ENCODE measurements around the gene LTA4H. TPM values are rescaled to one million over a fixed set of nuclear protein-coding genes. Genes with fewer than 3 reads are reported as not detected.
A peak's percentile ranks its signal among the peaks of the same experiment; 100 is the strongest.

LTA4H gene
- 10 to 100 TPM; 36.7 to 46.9 (median 40.6) TPM for total RNA-seq

GRCh38 chr12:96035283-96036236, at the start of gene LTA4H:
Gene LTA4H, minus strand, starts transcription at chr12:96035587. Its CDS starts 68 bp downstream, at chr12:96035519.
- Histone ChIP-seq H3K4me3 (peak within 1 kb of the TSS; percentile 69 to 97 (median 89)), H3K9me3 (no peaks in the 10 kb centered on the region), H3K4me1 (peaks cover 15 to 18% of the 10 kb centered on the region in 2 donors), H3K36me3 (no peaks in the 10 kb centered on the region), H3K27me3 (no peaks in the 10 kb centered on the region), H3K27ac (peak within 1 kb of the TSS; percentile 80 to 90 (median 84))
- in situ Hi-C loops (cut with MboI; ENCODE audit: low sequenced_read_pairs in 4 of 4) (no loop called here), intact Hi-C loops (cut with DNase I; ENCODE audit: low total_unique reads) (loop anchor here (1.0 to 10.0 kb wide), 5 partner anchors 20 to 879 kb away; partner anchors contain the start of genes CDK17, METAP2 and SNRPF)
- ATAC-seq (peak; percentile 96 to 98), DNase-seq (peak; percentile 94 to 96)
- TF ChIP-seq POLR2A (IDR thresholded peaks at IDR 0.05) (peak; percentile 58 to 76), CTCF (IDR thresholded peaks at IDR 0.05 in 4 of 5, conservative IDR thresholded peaks at IDR 0.05 in 1 of 5) (no peak)

GRCh38 chr12:96084624-96085023, 49.2 kb upstream of the LTA4H start:
- intact Hi-C loops (cut with DNase I; ENCODE audit: low total_unique reads): no loop called here
- no peak for DNase-seq

GRCh38 chr12:96083020-96083719, 47.8 kb upstream of the LTA4H start:
- no peak overlapping the region for H3K4me3 ChIP-seq
- H3K36me3 ChIP-seq: no peaks in the 10 kb centered on the region
- no peak for ATAC-seq
- H3K27me3 ChIP-seq: no peaks in the 10 kb centered on the region
- no peak overlapping the region for H3K27ac ChIP-seq
- no peak for TF ChIP-seq POLR2A (IDR thresholded peaks at IDR 0.05)
- no peak for TF ChIP-seq CTCF (IDR thresholded peaks at IDR 0.05 in 4 of 5, conservative IDR thresholded peaks at IDR 0.05 in 1 of 5)
- DNase-seq: no peak
- in situ Hi-C loops (cut with MboI; ENCODE audit: low sequenced_read_pairs in 4 of 4): no loop called here
- H3K4me1 ChIP-seq: peaks cover 0 to 3% of the 10 kb centered on the region in 2 donors
- no peaks in the 10 kb centered on the region for H3K9me3 ChIP-seq
- intact Hi-C loops (cut with DNase I; ENCODE audit: low total_unique reads): no loop called here

More at GRCh38 chr12:96084624-96085023, 49.2 kb upstream of the LTA4H start:
- no peaks in the 10 kb centered on the region for H3K27me3 ChIP-seq
- no peaks in the 10 kb centered on the region for H3K9me3 ChIP-seq
- TF ChIP-seq POLR2A (IDR thresholded peaks at IDR 0.05) (no peak), CTCF (IDR thresholded peaks at IDR 0.05 in 4 of 5, conservative IDR thresholded peaks at IDR 0.05 in 1 of 5) (no peak)
- in situ Hi-C loops (cut with MboI; ENCODE audit: low sequenced_read_pairs in 4 of 4): no loop called here
- ATAC-seq: no peak
- H3K36me3 ChIP-seq: no peaks in the 10 kb centered on the region
- H3K27ac ChIP-seq: no peak overlapping the region
- no peak overlapping the region for H3K4me3 ChIP-seq
- no peaks in the 10 kb centered on the region for H3K4me1 ChIP-seq

GRCh38 chr12:96081596-96081995, 46.2 kb upstream of the LTA4H start:
- ATAC-seq (no peak), DNase-seq (no peak)
- Histone ChIP-seq H3K4me1 (peaks cover 0 to 5% of the 10 kb centered on the region in 2 donors), H3K27me3 (no peaks in the 10 kb centered on the region), H3K36me3 (no peaks in the 10 kb centered on the region), H3K27ac (no peak overlapping the region), H3K4me3 (no peak overlapping the region), H3K9me3 (no peaks in the 10 kb centered on the region)
- in situ Hi-C loops (cut with MboI; ENCODE audit: low sequenced_read_pairs in 4 of 4): no loop called here
- intact Hi-C loops (cut with DNase I; ENCODE audit: low total_unique reads): no loop called here
- no peak for TF ChIP-seq CTCF (IDR thresholded peaks at IDR 0.05 in 4 of 5, conservative IDR thresholded peaks at IDR 0.05 in 1 of 5)
- TF ChIP-seq POLR2A (IDR thresholded peaks at IDR 0.05): no peak

Data from gastrocnemius medialis (tissue), 4 donors.